Gastroesophageal sphincter (tissue), 4 donors: ENCODE results near the gene SLC38A6. TPM values are rescaled to one million over a fixed set of nuclear protein-coding genes. Genes with fewer than 3 reads are reported as not detected.

Experiments used
- ATAC-seq: fragments of 150-250 bp; one replicate; pipeline ENCODE4 v1.9.1; 2016; ENCODE audit warnings: mild to moderate bottlenecking, moderate library complexity
- H3K27ac ChIP-seq, 4 donors: fragments of 200-600 bp; sonication (generic) in 3 of 4; 1 replicate in 3 of 4; 2 replicates in 1 of 4; pipeline ENCODE4 v1.5.1; 2016 to 2019
- H3K27me3 ChIP-seq: fragments of 200-600 bp; sonication (generic); one replicate; pipeline ENCODE4 v1.5.1; 2019
- H3K36me3 ChIP-seq, 2 donors: fragments of 200-600 bp; sonication (generic); one replicate each; pipeline ENCODE4 v1.5.1; 2019; ENCODE audit warnings: control low read depth in 1 of 2
- H3K4me1 ChIP-seq, 3 donors: fragments of 200-600 bp; sonication (generic); 1 replicate in 2 of 3; 2 replicates in 1 of 3; pipeline ENCODE4 v1.5.1; 2016 to 2019; ENCODE audit warnings: control low read depth in 2 of 3
- H3K4me3 ChIP-seq, 2 donors: fragments of 200-600 bp; sonication (generic); one replicate each; pipeline ENCODE4 v1.5.1; 2019; ENCODE audit warnings: mild to moderate bottlenecking in 1 of 2, moderate library complexity in 1 of 2
- H3K9me3 ChIP-seq, 3 donors: fragments of 200-600 bp; sonication (generic); one replicate each; pipeline ENCODE4 v1.5.1; 2017 to 2019; ENCODE audit warnings: control low read depth in 2 of 3
- EP300 ChIP-seq: sonication (generic); formaldehyde crosslinking; IDR thresholded peaks from one replicate; pipeline ENCODE4 v1.6.1; 2017; ENCODE audit warnings: antibody characterized with exemption, mild to moderate bottlenecking
- POLR2A ChIP-seq, 2 donors: fragments of 450-650 bp; IDR thresholded peaks; one replicate each; pipeline ENCODE4 v1.6.1; 2017; ENCODE audit warnings: antibody characterized with exemption in 2 of 2, mild to moderate bottlenecking in 2 of 2, moderate library complexity in 1 of 2
- POLR2AphosphoS5 ChIP-seq: sonication (generic); formaldehyde crosslinking; IDR thresholded peaks from one replicate; pipeline ENCODE4 v1.6.1; 2017; ENCODE audit warnings: antibody characterized with exemption
- WGBS, 2 donors: methylation state at CpG; one replicate each; pipeline ENCODE4 v1.1.5; 2018; ENCODE audit warnings: low coverage in 1 of 2; 5-methylcytosine and 5-hydroxymethylcytosine counted together
- total RNA-seq, 4 donors: library from RNA; depleted of rRNA; stranded (reverse); fragments of >200 nt; gene quantifications; one replicate each; pipeline ENCODE4 v1.1.0, GENCODE V29; 2016
- TF ChIP-seq, protein P1 (sequence below), 4 experiments: fragments of 200-600 bp in 2 of 4; fragments of 450-650 bp in 2 of 4; sonication (generic) in 1 of 4; IDR thresholded peaks; one replicate each; pipeline ENCODE4 v1.5.1; 2017 to 2019; ENCODE audit warnings: antibody characterized with exemption in 4 of 4, mild to moderate bottlenecking in 2 of 4, moderate library complexity in 2 of 4

Gene SLC38A6
- total RNA-seq, 4 donors from 2014 or later, result 11.9 to 19.9 (median 16.2) TPM

DNA sequence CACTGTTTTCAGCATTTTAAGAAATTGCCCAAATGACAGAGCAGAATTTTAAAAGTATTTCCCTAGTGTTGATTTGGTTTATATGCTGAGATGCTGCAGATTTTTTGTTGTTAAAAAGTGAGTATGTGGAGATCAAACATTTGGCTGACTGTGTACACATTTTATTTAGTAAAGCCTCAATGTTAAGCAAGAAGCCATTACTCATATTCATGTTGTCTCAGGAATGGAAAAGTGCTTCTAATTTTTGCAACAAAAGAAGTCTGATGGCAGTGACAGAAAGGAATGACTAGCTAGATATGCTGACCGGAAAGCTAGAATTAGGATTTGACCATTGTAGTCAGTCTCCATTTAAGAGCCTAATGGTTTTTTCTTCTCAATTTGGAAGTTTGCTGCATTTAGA, 22.5 kb downstream of the SLC38A6 start:
- Histone ChIP-seq H3K27ac (no peak overlapping the region), H3K4me3 (no peak overlapping the region), H3K36me3 (peaks cover 0 to 3% of the 10 kb centered on the region in 2 donors), H3K9me3 (peaks cover 0 to 2% (median 0%) of the 10 kb centered on the region in 3 donors), H3K27me3 (no peaks in the 10 kb centered on the region), H3K4me1 (no peaks in the 10 kb centered on the region)
- WGBS, 2 donors, result 73 to 100% methylated on average over 1 of the region's 1 CpG
- no peak for ATAC-seq
- TF ChIP-seq POLR2AphosphoS5 (no peak), EP300 (no peak), POLR2A (IDR thresholded peaks at IDR 0.05) (no peak)
- TF ChIP-seq, protein P1, sequence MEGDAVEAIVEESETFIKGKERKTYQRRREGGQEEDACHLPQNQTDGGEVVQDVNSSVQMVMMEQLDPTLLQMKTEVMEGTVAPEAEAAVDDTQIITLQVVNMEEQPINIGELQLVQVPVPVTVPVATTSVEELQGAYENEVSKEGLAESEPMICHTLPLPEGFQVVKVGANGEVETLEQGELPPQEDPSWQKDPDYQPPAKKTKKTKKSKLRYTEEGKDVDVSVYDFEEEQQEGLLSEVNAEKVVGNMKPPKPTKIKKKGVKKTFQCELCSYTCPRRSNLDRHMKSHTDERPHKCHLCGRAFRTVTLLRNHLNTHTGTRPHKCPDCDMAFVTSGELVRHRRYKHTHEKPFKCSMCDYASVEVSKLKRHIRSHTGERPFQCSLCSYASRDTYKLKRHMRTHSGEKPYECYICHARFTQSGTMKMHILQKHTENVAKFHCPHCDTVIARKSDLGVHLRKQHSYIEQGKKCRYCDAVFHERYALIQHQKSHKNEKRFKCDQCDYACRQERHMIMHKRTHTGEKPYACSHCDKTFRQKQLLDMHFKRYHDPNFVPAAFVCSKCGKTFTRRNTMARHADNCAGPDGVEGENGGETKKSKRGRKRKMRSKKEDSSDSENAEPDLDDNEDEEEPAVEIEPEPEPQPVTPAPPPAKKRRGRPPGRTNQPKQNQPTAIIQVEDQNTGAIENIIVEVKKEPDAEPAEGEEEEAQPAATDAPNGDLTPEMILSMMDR (IDR thresholded peaks at IDR 0.05), result no peak

DNA sequence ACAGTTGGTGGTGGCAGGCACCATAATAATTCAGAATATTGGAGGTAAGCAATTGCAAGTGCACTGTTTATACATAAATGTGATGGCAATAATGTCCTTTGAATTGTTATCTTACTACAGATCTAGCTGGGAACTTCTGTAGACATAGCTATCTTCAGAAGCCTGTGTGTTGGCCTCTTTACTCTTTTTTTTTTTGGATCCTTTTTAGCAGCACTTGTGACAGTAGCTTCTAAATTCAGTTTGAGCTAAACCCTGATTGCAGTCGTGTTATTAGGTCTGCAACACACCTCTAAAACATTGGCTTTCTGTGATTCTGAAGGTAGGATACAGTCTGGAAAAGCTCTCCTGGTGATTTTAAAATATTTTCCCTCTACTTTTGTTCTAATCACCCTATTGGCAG, 38.5 kb downstream of the SLC38A6 start:
- Histone ChIP-seq H3K9me3 (peaks cover 0 to 6% (median 0%) of the 10 kb centered on the region in 3 donors), H3K27me3 (no peaks in the 10 kb centered on the region), H3K27ac (no peak overlapping the region), H3K4me1 (no peaks in the 10 kb centered on the region), H3K36me3 (peaks cover 0 to 11% of the 10 kb centered on the region in 2 donors), H3K4me3 (no peak overlapping the region)
- ATAC-seq, result no peak
- 63 to 80% methylated on average over 1 of the region's 1 CpG for WGBS, 2 donors
- TF ChIP-seq POLR2A (IDR thresholded peaks at IDR 0.05), result no peak
- TF ChIP-seq EP300, result no peak
- TF ChIP-seq, protein P1 (IDR thresholded peaks at IDR 0.05), result no peak
- TF ChIP-seq POLR2AphosphoS5, result no peak

DNA sequence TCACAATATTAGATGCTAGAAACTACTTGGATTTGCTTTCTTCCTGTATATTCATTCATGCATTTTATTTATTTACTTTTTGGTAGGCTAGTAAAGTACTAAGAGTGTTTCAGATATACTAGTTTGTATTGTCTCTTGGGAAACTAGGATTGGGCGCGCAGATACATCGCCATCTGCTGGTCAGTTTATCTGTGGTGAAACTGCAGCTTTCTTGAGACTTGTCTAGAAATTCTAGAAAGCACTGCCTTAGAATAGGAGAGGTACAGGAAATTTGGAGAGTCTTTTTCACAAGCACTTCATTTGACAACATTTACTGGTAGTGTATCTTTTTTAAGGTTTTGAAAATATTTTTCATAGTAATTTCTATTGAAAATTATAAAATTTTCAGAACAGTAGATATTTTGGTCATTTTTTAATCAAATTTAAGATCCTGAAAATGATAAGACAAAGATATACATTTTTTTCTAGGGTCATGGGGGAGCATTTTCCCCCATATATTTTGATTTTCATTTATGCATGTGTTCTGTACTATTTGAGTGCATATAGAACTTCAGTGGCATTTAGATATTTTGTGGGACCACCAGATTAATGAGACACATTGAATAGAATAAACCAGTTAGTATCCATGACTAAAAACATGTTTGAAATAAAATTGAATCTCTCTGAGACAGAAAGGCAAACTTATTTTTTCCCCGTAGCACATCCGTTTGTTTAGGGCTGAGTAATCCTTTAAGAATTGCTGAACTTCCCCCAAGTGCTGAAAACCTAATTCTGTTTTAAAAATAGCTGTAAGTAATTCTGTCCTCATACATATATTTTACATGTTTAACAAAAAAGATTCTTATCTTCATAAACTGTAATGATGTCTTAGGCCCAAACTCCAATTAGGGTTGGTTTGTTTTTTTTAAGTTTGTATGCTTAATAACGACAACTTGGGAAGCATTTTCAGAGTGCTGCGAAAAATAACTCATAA, 44.5 kb downstream of the SLC38A6 start:
- ATAC-seq, result no peak
- TF ChIP-seq EP300, result no peak
- TF ChIP-seq POLR2AphosphoS5, result no peak
- TF ChIP-seq, protein P1 (IDR thresholded peaks at IDR 0.05), result peak; percentile 81 to 86 (median 82)
- no peak for TF ChIP-seq POLR2A (IDR thresholded peaks at IDR 0.05)
- Histone ChIP-seq H3K27ac (no peak overlapping the region), H3K27me3 (no peaks in the 10 kb centered on the region), H3K9me3 (no peaks in the 10 kb centered on the region), H3K4me3 (no peak overlapping the region), H3K36me3 (no peaks in the 10 kb centered on the region), H3K4me1 (no peaks in the 10 kb centered on the region)
- WGBS, 2 donors, result 50 to 60% methylated on average over 7 of the region's 7 CpGs

DNA sequence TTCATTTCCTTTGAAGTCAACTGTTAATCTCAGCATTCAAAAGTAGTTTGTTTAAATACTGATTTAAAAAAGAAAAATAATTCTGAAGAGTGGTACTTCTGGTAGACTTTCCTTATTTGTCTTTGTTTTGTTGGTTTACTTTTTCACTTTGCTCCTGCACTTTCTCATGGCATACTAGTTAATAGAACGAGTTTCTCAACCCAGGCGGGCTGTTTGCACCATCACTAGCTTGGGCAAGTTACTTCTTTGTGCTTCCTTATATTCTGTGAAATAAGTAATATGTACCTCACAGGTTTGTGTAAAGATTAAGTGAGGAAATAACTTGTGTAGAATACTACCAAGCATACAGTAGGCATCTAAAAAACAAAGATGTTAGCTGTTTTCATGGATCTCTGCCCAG, 45.5 kb downstream of the SLC38A6 start:
- TF ChIP-seq POLR2AphosphoS5 (no peak), POLR2A (IDR thresholded peaks at IDR 0.05) (no peak), EP300 (no peak)
- TF ChIP-seq, protein P1 (IDR thresholded peaks at IDR 0.05), result no peak
- Histone ChIP-seq H3K4me1 (no peaks in the 10 kb centered on the region), H3K4me3 (no peak overlapping the region), H3K27me3 (no peaks in the 10 kb centered on the region), H3K9me3 (no peaks in the 10 kb centered on the region), H3K27ac (no peak overlapping the region), H3K36me3 (no peaks in the 10 kb centered on the region)
- ATAC-seq, result no peak
- WGBS, 2 donors, result 97 to 100% methylated on average over 1 to 2 of the region's 2 CpGs

DNA sequence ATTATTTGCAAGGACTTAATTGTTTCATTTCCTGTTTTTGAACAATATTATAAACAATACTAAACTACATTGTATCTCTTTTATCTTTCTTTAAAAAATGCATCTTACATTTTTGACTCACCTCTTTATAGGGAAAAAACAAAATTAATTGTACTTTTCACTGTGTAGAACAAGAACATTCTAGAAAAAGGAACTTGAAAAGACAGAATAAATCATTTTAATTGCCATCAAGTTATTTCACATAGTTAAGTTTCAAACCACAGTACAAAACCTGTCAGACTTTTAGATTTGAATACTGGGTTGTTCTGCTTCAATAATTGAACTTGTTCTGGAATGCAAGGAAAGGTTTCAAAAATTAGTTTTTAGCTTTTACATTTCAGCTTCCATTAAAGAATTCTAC, 50.0 kb downstream of the SLC38A6 start:
- Histone ChIP-seq H3K4me1 (no peaks in the 10 kb centered on the region), H3K9me3 (no peaks in the 10 kb centered on the region), H3K27ac (no peak overlapping the region), H3K27me3 (no peaks in the 10 kb centered on the region), H3K4me3 (no peak overlapping the region), H3K36me3 (no peaks in the 10 kb centered on the region)
- no peak for ATAC-seq
- TF ChIP-seq EP300 (no peak), POLR2AphosphoS5 (no peak), POLR2A (IDR thresholded peaks at IDR 0.05) (no peak)
- TF ChIP-seq, protein P1 (IDR thresholded peaks at IDR 0.05), result no peak
